PC-9 (cell line): ENCODE measurements around the gene PUM1. TPM values are rescaled to one million over a fixed set of nuclear protein-coding genes. Genes with fewer than 3 reads are reported as not detected.

Experiments used
- BruUV-seq: library from RNA; stranded (reverse); fragments of 400-500 nt; replicated peaks from 2 replicates; lab custom pipeline; 2021; lab: Mats Ljungman, UMichigan
- CTCF ChIA-PET: fragments of 300-600 bp; sonication (Branson Sonifier 250); formaldehyde crosslinking; loops from one replicate; lab custom pipeline; 2022; ENCODE audit warnings: antibody characterized with exemption; lab: Charles Lee
- POLR2A ChIA-PET: fragments of 300-600 bp; sonication (Branson Sonifier 250); formaldehyde crosslinking; loops from one replicate; lab custom pipeline; 2022; ENCODE audit warnings: antibody characterized with exemption; ENCODE audit not compliant: unreplicated experiment; lab: Charles Lee
- DNase-seq, 2 experiments: peaks; one replicate each; pipeline versions ENCODE4 v3.0.0 to v3.0.0-alpha.2; 2015 to 2022; ENCODE audit warnings: mixed read lengths in 1 of 2
- H2AFZ ChIP-seq: fragments of 200-600 bp; sonication (generic); 2 replicates; pipeline ENCODE4 v1.8.1; 2017; ENCODE audit warnings: antibody characterized with exemption
- H3F3A ChIP-seq: fragments of 200-600 bp; sonication (generic); 2 replicates; pipeline ENCODE4 v1.8.1; 2017; ENCODE audit warnings: antibody characterized with exemption, mild to moderate bottlenecking, low read depth; ENCODE audit not compliant: insufficient read depth
- H3K27ac ChIP-seq: fragments of 200-600 bp; sonication (generic); 2 replicates; pipeline ENCODE4 v1.6.1; 2016; ENCODE audit warnings: mixed run types
- H3K27me3 ChIP-seq: fragments of 200-600 bp; sonication (generic); 2 replicates; pipeline ENCODE4 v1.6.1; 2016; ENCODE audit warnings: low read depth, mixed run types; ENCODE audit not compliant: insufficient read depth
- H3K36me3 ChIP-seq: fragments of 200-600 bp; sonication (generic); 2 replicates; pipeline ENCODE4 v1.6.1; 2016; ENCODE audit warnings: low read depth, mixed run types
- H3K4me1 ChIP-seq: fragments of 200-600 bp; sonication (generic); replicated peaks from 2 replicates; pipeline ENCODE4 v1.6.1; 2016; ENCODE audit warnings: mixed run types; ENCODE audit not compliant: insufficient read depth
- H3K4me2 ChIP-seq: fragments of 200-600 bp; sonication (generic); 2 replicates; pipeline ENCODE4 v1.6.1; 2017; ENCODE audit warnings: mixed run types
- H3K4me3 ChIP-seq: fragments of 200-600 bp; sonication (generic); 2 replicates; pipeline ENCODE4 v1.6.1; 2016; ENCODE audit warnings: mixed run types
- H3K79me2 ChIP-seq: fragments of 200-600 bp; sonication (generic); 2 replicates; pipeline ENCODE4 v1.6.1; 2017; ENCODE audit warnings: low read depth, mixed run types
- H3K9me2 ChIP-seq: fragments of 200-600 bp; sonication (generic); 2 replicates; pipeline ENCODE4 v1.8.1; 2017; ENCODE audit warnings: mild to moderate bottlenecking; ENCODE audit not compliant: insufficient read depth
- H3K9me3 ChIP-seq: fragments of 200-600 bp; sonication (generic); 2 replicates; pipeline ENCODE4 v1.8.1; 2016; ENCODE audit warnings: low read depth; ENCODE audit not compliant: insufficient read depth
- H4K20me1 ChIP-seq: fragments of 200-600 bp; sonication (generic); 2 replicates; pipeline ENCODE4 v1.8.1; 2017; ENCODE audit not compliant: insufficient read depth
- EZH2 ChIP-seq: fragments of 200-600 bp; sonication (generic); IDR thresholded peaks from 2 replicates; pipeline ENCODE4 v1.8.0; 2017; ENCODE audit warnings: antibody characterized with exemption, low read depth
- intact Hi-C: fragments of 100-400 bp; cut with micrococcal nuclease; formaldehyde crosslinking; loops from one replicate; pipeline ENCODE4 v1.10.0; 2022; ENCODE audit not compliant: unreplicated experiment
- total RNA-seq: library from RNA; stranded (reverse); gene quantifications from 2 replicates; pipeline ENCODE4 v1.2.3, GENCODE V29; 2021
- TF ChIP-seq, protein P1 (sequence below): fragments of 200-600 bp; sonication (generic); conservative IDR thresholded peaks from 2 replicates; pipeline ENCODE4 v1.6.1; 2017; ENCODE audit warnings: mixed run types, antibody characterized with exemption, mild to moderate bottlenecking, moderate library complexity

The PUM1 gene
- total RNA-seq, 1 experiment from 2014 or later, result 117 TPM

- no peaks in the 10 kb centered on the region for H3F3A ChIP-seq
- ChIA-PET CTCF (no interaction called here), POLR2A (no interaction called here)
- H3K9me3 ChIP-seq, result no peaks in the 10 kb centered on the region
- no peaks in the 10 kb centered on the region for H3K4me1 ChIP-seq
- H3K4me2 ChIP-seq, result no peak overlapping the region
- BruUV-seq, result no TSS peak
- no peak for TF ChIP-seq EZH2
- TF ChIP-seq, protein P1, sequence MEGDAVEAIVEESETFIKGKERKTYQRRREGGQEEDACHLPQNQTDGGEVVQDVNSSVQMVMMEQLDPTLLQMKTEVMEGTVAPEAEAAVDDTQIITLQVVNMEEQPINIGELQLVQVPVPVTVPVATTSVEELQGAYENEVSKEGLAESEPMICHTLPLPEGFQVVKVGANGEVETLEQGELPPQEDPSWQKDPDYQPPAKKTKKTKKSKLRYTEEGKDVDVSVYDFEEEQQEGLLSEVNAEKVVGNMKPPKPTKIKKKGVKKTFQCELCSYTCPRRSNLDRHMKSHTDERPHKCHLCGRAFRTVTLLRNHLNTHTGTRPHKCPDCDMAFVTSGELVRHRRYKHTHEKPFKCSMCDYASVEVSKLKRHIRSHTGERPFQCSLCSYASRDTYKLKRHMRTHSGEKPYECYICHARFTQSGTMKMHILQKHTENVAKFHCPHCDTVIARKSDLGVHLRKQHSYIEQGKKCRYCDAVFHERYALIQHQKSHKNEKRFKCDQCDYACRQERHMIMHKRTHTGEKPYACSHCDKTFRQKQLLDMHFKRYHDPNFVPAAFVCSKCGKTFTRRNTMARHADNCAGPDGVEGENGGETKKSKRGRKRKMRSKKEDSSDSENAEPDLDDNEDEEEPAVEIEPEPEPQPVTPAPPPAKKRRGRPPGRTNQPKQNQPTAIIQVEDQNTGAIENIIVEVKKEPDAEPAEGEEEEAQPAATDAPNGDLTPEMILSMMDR, result no peak
- no peaks in the 10 kb centered on the region for H3K27me3 ChIP-seq
- no peak overlapping the region for H3K4me3 ChIP-seq
- no peaks in the 10 kb centered on the region for H3K9me2 ChIP-seq
- intact Hi-C loops, result no loop called here
- no peak overlapping the region for H3K27ac ChIP-seq
- no peaks in the 10 kb centered on the region for H4K20me1 ChIP-seq
- no peak overlapping the region for H2AFZ ChIP-seq
- DNase-seq, result no peak
- H3K79me2 ChIP-seq, result no peaks in the 10 kb centered on the region
- H3K36me3 ChIP-seq, result no peaks in the 10 kb centered on the region
These were observed 165.0 kb downstream of the PUM1 start for GRCh38 chr1:30900486-30900885.

DNA sequence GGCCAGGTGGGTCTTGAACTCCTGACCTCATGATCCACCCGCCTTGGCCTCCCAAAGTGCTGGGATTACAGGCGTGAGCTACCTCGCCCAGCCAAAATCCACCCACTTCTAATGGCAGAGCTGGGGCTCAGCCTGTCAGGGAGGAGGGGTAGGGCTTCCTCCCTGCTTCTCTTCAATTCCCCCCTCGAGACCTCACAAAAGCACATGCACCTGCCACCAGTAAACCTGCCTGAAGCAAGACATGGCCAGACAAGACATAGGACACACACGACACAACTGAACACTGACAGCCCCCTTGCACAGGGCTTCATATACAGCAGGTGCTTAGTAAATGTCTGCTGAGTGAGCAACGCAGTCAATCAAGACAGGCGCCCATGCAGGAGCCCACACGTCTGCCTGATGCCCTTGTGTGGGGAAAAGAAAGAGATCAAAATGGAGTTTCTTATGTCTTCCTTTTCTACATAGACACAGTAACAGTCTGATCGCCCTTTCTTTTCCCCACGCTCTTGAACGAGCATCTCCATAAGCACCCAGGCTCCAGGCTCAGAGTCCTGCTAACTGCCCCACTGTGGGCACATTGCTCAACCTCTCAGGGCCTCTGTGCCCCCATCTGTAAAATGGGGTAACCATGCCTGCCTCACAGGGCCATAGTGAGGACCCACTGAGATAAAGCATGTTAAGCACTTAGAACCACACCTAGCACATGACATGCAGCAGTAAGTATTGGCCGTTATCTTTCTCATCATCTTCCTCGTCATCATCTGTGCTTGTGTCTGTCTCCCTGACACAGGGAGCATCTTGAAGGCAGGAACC, 165.7 kb downstream of the PUM1 start:
- BruUV-seq, result no TSS peak
- Histone ChIP-seq H3K79me2 (no peaks in the 10 kb centered on the region), H3K9me2 (no peaks in the 10 kb centered on the region), H3K27me3 (no peaks in the 10 kb centered on the region), H2AFZ (no peak overlapping the region), H3F3A (no peaks in the 10 kb centered on the region), H3K4me3 (no peak overlapping the region), H3K4me2 (no peak overlapping the region), H4K20me1 (no peaks in the 10 kb centered on the region), H3K36me3 (no peaks in the 10 kb centered on the region), H3K4me1 (no peaks in the 10 kb centered on the region), H3K9me3 (no peaks in the 10 kb centered on the region), H3K27ac (no peak overlapping the region)
- CTCF ChIA-PET, result no interaction called here
- DNase-seq, result no peak
- TF ChIP-seq EZH2, result no peak
- TF ChIP-seq, protein P1, result no peak
- intact Hi-C loops, result no loop called here
- POLR2A ChIA-PET, result no interaction called here

GRCh38 chr1:30898031-30898815, 167.3 kb downstream of the PUM1 start:
- ChIA-PET POLR2A (no interaction called here), CTCF (no interaction called here)
- Histone ChIP-seq H4K20me1 (no peaks in the 10 kb centered on the region), H3K79me2 (no peaks in the 10 kb centered on the region), H3K36me3 (no peaks in the 10 kb centered on the region), H3K9me2 (no peaks in the 10 kb centered on the region), H3K4me3 (no peak overlapping the region), H3K27ac (no peak overlapping the region), H3K4me1 (no peaks in the 10 kb centered on the region), H3K27me3 (no peaks in the 10 kb centered on the region), H3K9me3 (no peaks in the 10 kb centered on the region), H2AFZ (no peak overlapping the region), H3K4me2 (no peak overlapping the region), H3F3A (no peaks in the 10 kb centered on the region)
- no peak for DNase-seq
- TF ChIP-seq, protein P1, result no peak
- no peak for TF ChIP-seq EZH2
- intact Hi-C loops, result no loop called here
- no TSS peak for BruUV-seq
